ENCODE data around the gene C2CD4B.

C2CD4B gene

GRCh38 chr15:62121273-62122015 lies 43.6 kb downstream of the C2CD4B start (continued):
- TF ChIP-seq ZSCAN5A (tag by site-specific recombination; IDR thresholded peaks at IDR 0.05) = no peak
- TF ChIP-seq ZNF223 (tag by site-specific recombination; IDR thresholded peaks at IDR 0.05) = no peak

DNA sequence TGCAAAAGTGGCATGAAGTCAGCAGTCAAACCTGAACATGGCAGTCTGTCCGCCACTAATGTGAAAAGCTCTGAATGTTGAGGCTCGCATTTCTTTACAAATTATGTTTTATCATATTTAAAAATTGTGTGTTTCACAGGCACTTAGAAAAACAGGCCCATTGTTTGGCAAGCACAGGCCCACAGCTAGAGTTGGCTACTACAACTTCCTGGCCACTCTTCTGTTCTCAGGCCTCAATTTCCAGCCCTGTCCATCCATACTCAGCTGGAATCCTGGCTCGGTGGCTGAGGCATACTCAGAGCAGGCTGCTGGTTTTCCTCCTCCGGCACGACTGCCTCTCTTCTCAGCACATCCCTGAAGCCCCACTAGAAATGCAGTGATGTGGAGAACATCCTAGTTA lies 44.3 kb downstream of the C2CD4B start:
- ChIA-PET POLR2A (no interaction called here), CTCF (no interaction called here)

DNA sequence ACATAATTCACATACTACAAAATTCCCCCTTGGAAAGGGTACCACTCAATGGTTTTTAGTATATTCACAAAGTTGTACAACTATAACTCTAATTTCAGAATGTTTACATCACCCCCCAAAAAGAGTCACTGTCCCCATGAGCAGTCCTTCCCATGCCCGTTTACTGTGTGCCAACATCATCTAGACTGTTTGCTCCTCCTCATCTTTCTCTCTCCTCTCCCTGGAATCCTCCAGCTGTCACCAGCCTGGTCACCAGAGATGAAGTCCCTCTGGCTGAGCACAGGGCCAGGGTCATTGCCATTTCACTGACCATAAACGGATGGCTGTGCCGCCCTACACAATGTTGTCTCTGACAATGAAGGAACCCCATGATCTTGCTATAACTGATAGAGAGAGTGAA lies 45.2 kb downstream of the C2CD4B start:
- TF ChIP-seq ZNF114 (tag by site-specific recombination; IDR thresholded peaks at IDR 0.05) (no peak), ZNF48 (tag by site-specific recombination; IDR thresholded peaks at IDR 0.05) (no peak), ZNF211 (tag by site-specific recombination; IDR thresholded peaks at IDR 0.05; ENCODE audit: low read depth) (no peak)
- POLR2A ChIA-PET = no interaction called here
- Histone ChIP-seq H3K9me3 (ENCODE audit: control insufficient read depth, insufficient read depth, low read depth, low read length) (no peaks in the 10 kb centered on the region), H3K4me3 (ENCODE audit: low read depth, low read length) (no peak overlapping the region), H3K4me1 (ENCODE audit: control insufficient read depth, insufficient read depth, low read length) (no peaks in the 10 kb centered on the region), H3K27ac (ENCODE audit: extremely low read depth, low read depth, low read length) (no peak overlapping the region), H3K36me3 (ENCODE audit: control insufficient read depth in 2 of 2, insufficient read depth in 1 of 2, low read length in 2 of 2) (no peaks in the 10 kb centered on the region)
- CTCF ChIA-PET = no interaction called here

More for the DNA sequence above, 44.3 kb downstream of the C2CD4B start:
- Histone ChIP-seq H3K36me3 (ENCODE audit: control insufficient read depth in 2 of 2, insufficient read depth in 1 of 2, low read length in 2 of 2) (no peaks in the 10 kb centered on the region), H3K9me3 (ENCODE audit: control insufficient read depth, insufficient read depth, low read depth, low read length) (no peaks in the 10 kb centered on the region), H3K4me3 (ENCODE audit: low read depth, low read length) (no peak overlapping the region), H3K4me1 (ENCODE audit: control insufficient read depth, insufficient read depth, low read length) (no peaks in the 10 kb centered on the region), H3K27ac (ENCODE audit: extremely low read depth, low read depth, low read length) (no peak overlapping the region)
- TF ChIP-seq ZNF544 (tag by site-specific recombination; IDR thresholded peaks at IDR 0.05) = no peak
- TF ChIP-seq ZFP37 (tag by site-specific recombination; IDR thresholded peaks at IDR 0.05) = no peak
- no peak for TF ChIP-seq AEBP2 (tag by site-specific recombination; IDR thresholded peaks at IDR 0.05; ENCODE audit: borderline replicate concordance)
- no peak for TF ChIP-seq ZNF629 (tag by site-specific recombination; IDR thresholded peaks at IDR 0.05)
- TF ChIP-seq ZNF155 (tag by site-specific recombination; IDR thresholded peaks at IDR 0.05) = no peak
- no peak for TF ChIP-seq ZNF48 (tag by site-specific recombination; IDR thresholded peaks at IDR 0.05)
- TF ChIP-seq KLF7 (tag by site-specific recombination; IDR thresholded peaks at IDR 0.05; ENCODE audit: borderline replicate concordance) = no peak
- no peak for TF ChIP-seq ZNF837 (tag by site-specific recombination; IDR thresholded peaks at IDR 0.05)
- TF ChIP-seq ZNF513 (tag by site-specific recombination; IDR thresholded peaks at IDR 0.05) = no peak
- no peak for TF ChIP-seq ZSCAN16 (tag by site-specific recombination; IDR thresholded peaks at IDR 0.05)
- TF ChIP-seq FEZF1 (tag by site-specific recombination; IDR thresholded peaks at IDR 0.05) = no peak
- TF ChIP-seq ZNF571 (tag by site-specific recombination; IDR thresholded peaks at IDR 0.05) = no peak

Measured in HEK293 (cell line).